Myometrial cell (primary cell): ENCODE measurements around the gene MYOZ1. TPM values are rescaled to one million over a fixed set of nuclear protein-coding genes. Genes with fewer than 3 reads are reported as not detected.

Source experiments
- total RNA-seq: library from RNA; depleted of rRNA; stranded (reverse); fragments of >200 nt; gene quantifications from 2 replicates; pipeline ENCODE4 v1.2.3, GENCODE V29; 2015

The MYOZ1 gene
- total RNA-seq = 0.53 TPM in 1 of 2 replicates, not detected in the other

GRCh38 chr10:73641328-73642060, at the start of gene MYOZ1:
MYOZ1 (minus strand) TSS chr10:73641474; CDS start chr10:73640017, 1,457 bp downstream.

GRCh38 chr10:73655990-73656298, 14.7 kb upstream of the MYOZ1 start, which contains the start of gene SYNPO2L:
SYNPO2L (minus strand) TSS chr10:73656029; CDS start chr10:73655922, 107 bp downstream.

GRCh38 chr10:73590881-73591799, 50.1 kb downstream of the MYOZ1 start, which contains the start of gene USP54:
USP54 (minus strand) TSS chr10:73591342; CDS start chr10:73575658, 15,684 bp downstream.

Other genes with a start within 250 kb of the MYOZ1 start
- 159 and 183 TPM in 2 replicates for gene ANXA7, start 227.4 kb downstream of the MYOZ1 start, total RNA-seq
- 1.2 and 1.6 TPM in 2 replicates for gene MSS51, start 207.9 kb downstream of the MYOZ1 start, total RNA-seq
- 16.1 and 28.0 TPM in 2 replicates for gene PPP3CB, start 145.4 kb downstream of the MYOZ1 start, total RNA-seq
- 17.9 and 23.4 TPM in 2 replicates for gene USP54, start 50.1 kb downstream of the MYOZ1 start, total RNA-seq
- gene SYNPO2L, start 14.6 kb upstream of the MYOZ1 start, total RNA-seq = under 0.01 and 0.18 TPM in 2 replicates
- gene AGAP5, start 56.6 kb upstream of the MYOZ1 start, total RNA-seq = 1.6 TPM in 1 of 2 replicates, not detected in the other
- 67.7 and 68.9 TPM in 2 replicates for gene SEC24C, start 102.9 kb upstream of the MYOZ1 start, total RNA-seq
- gene CHCHD1, start 140.6 kb upstream of the MYOZ1 start, total RNA-seq = 37.2 and 39.2 TPM in 2 replicates
- gene ZSWIM8, start 144.1 kb upstream of the MYOZ1 start, total RNA-seq = 54.8 and 57.4 TPM in 2 replicates
- 21.9 and 27.3 TPM in 2 replicates for gene NDST2, start 170.1 kb upstream of the MYOZ1 start, total RNA-seq
- gene CAMK2G, start 233.1 kb upstream of the MYOZ1 start, total RNA-seq = 21.4 and 23.6 TPM in 2 replicates